ENCODE data around the gene CNGB1. TPM values are rescaled to one million over a fixed set of nuclear protein-coding genes. Genes with fewer than 3 reads are reported as not detected.

The CNGB1 gene
- polyA plus RNA-seq, 1 donor from 2014 or later, result 20.7 TPM

DNA sequence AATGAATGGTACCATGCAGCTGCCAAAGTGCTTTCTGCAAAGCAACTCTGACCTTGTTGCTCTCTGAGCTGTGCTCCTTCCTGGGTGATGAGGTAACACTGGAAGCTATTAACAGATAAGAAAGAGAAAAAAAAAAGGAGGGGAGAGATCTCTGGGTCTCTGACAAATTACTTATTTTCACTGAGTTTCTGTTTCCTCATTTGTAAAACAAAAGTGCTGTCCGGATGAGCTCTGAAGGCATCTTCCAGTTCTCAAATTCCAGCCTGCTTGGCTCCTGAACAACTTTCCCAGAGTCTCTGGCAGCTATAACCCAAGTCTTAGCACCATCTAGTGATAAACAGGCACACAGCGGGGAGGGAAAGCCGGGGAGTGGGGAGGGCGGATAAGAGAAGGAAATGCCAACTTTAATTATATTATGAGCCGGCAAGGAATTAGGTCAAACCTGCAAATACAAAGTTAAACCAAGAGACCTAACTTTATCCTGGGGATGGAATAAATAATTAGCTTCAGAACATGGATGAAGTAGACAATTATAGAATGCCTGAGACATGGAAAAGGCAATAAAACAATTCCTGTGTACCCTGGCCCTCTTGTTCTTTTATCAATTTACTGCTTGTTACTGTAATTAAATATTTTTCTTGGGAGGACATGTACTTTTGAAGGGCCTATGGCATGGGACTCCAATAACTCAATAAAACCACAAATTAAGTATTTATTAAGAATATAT lies 107.3 kb downstream of the CNGB1 start:
- Histone ChIP-seq H3K4me2 (ENCODE audit: low read length) (no peak overlapping the region), H3K27me3 (ENCODE audit: insufficient read depth, low read depth, low read length) (peaks cover 46% of the 10 kb centered on the region), H3K79me2 (replicated peaks; ENCODE audit: insufficient read depth, low read length) (no peaks in the 10 kb centered on the region), H3F3A (ENCODE audit: insufficient read depth, low read length, poor library complexity, severe bottlenecking) (no peaks in the 10 kb centered on the region), H3K27ac (ENCODE audit: low read length) (no peak overlapping the region), H3K9ac (ENCODE audit: low read length) (no peak overlapping the region), H3K36me3 (ENCODE audit: insufficient read depth, low read length) (no peaks in the 10 kb centered on the region), H3K9me3 (ENCODE audit: low read length) (no peaks in the 10 kb centered on the region), H3K9me2 (ENCODE audit: insufficient read depth, low read length) (no peaks in the 10 kb centered on the region), H3K4me3 (ENCODE audit: low read length) (no peak overlapping the region), H4K20me1 (ENCODE audit: insufficient read depth) (no peaks in the 10 kb centered on the region), H2AFZ (ENCODE audit: low read depth, low read length) (no peak overlapping the region)
- TF ChIP-seq EP300 (conservative IDR thresholded peaks at IDR 0.05; ENCODE audit: poor library complexity, severe bottlenecking) (no peak), EZH2 (IDR thresholded peaks at IDR 0.05; ENCODE audit: borderline replicate concordance, insufficient read depth, low read length, poor library complexity, severe bottlenecking) (no peak), TAF1 (IDR thresholded peaks at IDR 0.05; ENCODE audit: low read depth) (no peak), MXI1 (conservative IDR thresholded peaks at IDR 0.05; ENCODE audit: poor library complexity, severe bottlenecking) (no peak), RAD21 (conservative IDR thresholded peaks at IDR 0.05) (peak; percentile 80), SMC3 (conservative IDR thresholded peaks at IDR 0.05; ENCODE audit: poor library complexity) (peak; percentile 78)
- TF ChIP-seq, protein P1, sequence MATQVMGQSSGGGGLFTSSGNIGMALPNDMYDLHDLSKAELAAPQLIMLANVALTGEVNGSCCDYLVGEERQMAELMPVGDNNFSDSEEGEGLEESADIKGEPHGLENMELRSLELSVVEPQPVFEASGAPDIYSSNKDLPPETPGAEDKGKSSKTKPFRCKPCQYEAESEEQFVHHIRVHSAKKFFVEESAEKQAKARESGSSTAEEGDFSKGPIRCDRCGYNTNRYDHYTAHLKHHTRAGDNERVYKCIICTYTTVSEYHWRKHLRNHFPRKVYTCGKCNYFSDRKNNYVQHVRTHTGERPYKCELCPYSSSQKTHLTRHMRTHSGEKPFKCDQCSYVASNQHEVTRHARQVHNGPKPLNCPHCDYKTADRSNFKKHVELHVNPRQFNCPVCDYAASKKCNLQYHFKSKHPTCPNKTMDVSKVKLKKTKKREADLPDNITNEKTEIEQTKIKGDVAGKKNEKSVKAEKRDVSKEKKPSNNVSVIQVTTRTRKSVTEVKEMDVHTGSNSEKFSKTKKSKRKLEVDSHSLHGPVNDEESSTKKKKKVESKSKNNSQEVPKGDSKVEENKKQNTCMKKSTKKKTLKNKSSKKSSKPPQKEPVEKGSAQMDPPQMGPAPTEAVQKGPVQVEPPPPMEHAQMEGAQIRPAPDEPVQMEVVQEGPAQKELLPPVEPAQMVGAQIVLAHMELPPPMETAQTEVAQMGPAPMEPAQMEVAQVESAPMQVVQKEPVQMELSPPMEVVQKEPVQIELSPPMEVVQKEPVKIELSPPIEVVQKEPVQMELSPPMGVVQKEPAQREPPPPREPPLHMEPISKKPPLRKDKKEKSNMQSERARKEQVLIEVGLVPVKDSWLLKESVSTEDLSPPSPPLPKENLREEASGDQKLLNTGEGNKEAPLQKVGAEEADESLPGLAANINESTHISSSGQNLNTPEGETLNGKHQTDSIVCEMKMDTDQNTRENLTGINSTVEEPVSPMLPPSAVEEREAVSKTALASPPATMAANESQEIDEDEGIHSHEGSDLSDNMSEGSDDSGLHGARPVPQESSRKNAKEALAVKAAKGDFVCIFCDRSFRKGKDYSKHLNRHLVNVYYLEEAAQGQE (IDR thresholded peaks at IDR 0.05; ENCODE audit: borderline replicate concordance), result no peak
- TF ChIP-seq, protein P2, sequence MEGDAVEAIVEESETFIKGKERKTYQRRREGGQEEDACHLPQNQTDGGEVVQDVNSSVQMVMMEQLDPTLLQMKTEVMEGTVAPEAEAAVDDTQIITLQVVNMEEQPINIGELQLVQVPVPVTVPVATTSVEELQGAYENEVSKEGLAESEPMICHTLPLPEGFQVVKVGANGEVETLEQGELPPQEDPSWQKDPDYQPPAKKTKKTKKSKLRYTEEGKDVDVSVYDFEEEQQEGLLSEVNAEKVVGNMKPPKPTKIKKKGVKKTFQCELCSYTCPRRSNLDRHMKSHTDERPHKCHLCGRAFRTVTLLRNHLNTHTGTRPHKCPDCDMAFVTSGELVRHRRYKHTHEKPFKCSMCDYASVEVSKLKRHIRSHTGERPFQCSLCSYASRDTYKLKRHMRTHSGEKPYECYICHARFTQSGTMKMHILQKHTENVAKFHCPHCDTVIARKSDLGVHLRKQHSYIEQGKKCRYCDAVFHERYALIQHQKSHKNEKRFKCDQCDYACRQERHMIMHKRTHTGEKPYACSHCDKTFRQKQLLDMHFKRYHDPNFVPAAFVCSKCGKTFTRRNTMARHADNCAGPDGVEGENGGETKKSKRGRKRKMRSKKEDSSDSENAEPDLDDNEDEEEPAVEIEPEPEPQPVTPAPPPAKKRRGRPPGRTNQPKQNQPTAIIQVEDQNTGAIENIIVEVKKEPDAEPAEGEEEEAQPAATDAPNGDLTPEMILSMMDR (IDR thresholded peaks at IDR 0.05; ENCODE audit: poor library complexity, severe bottlenecking), result peak; percentile 68

DNA sequence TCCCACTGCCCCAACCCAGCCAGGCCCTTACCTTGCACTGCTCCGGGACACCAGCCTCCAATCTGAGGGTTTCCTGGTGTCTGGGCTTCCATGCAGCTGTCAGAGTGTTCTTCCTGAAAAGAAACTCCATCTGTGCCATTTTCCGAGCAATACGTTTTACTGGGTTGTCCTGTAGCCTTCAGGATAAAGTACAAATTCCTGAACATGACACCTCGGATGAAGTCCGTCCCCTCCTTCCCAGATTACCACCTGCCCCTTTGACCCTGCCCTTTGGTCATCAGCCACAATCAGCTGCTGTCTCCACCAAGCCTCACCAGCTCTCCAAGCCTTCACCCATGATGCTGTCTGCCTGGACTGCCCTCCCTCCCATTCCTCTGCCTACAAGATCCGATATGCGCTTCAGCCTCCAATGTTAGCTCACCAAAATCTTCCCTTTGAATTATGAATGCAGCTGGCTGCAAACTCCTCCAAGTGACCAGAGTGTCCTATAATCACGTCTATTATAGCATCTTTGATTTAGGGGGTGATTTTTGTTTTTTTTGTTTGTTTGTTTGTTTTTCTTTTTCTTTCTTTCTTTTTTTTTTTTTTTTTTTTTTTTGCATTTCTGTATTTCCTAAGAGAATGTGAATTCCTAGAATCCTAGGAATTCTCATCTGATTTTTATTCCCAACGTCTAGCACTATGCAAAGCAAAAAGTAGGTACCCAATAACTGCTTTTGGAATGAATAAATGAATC lies 108.1 kb downstream of the CNGB1 start:
- H2AFZ ChIP-seq (ENCODE audit: low read depth, low read length), result no peak overlapping the region
- H3F3A ChIP-seq (ENCODE audit: insufficient read depth, low read length, poor library complexity, severe bottlenecking), result no peaks in the 10 kb centered on the region
- no peaks in the 10 kb centered on the region for H3K9me2 ChIP-seq (ENCODE audit: insufficient read depth, low read length)
- TF ChIP-seq MXI1 (conservative IDR thresholded peaks at IDR 0.05; ENCODE audit: poor library complexity, severe bottlenecking) (no peak), SMC3 (conservative IDR thresholded peaks at IDR 0.05; ENCODE audit: poor library complexity) (no peak), EP300 (conservative IDR thresholded peaks at IDR 0.05; ENCODE audit: poor library complexity, severe bottlenecking) (no peak)
- TF ChIP-seq, protein P1 (IDR thresholded peaks at IDR 0.05; ENCODE audit: borderline replicate concordance), result no peak
- TF ChIP-seq, protein P2 (IDR thresholded peaks at IDR 0.05; ENCODE audit: poor library complexity, severe bottlenecking), result no peak
- H3K27me3 ChIP-seq (ENCODE audit: insufficient read depth, low read depth, low read length), result peaks cover 52% of the 10 kb centered on the region
- no peaks in the 10 kb centered on the region for H3K9me3 ChIP-seq (ENCODE audit: low read length)
- H3K79me2 ChIP-seq (replicated peaks; ENCODE audit: insufficient read depth, low read length), result no peaks in the 10 kb centered on the region
- no peak overlapping the region for H3K9ac ChIP-seq (ENCODE audit: low read length)
- no peak overlapping the region for H3K27ac ChIP-seq (ENCODE audit: low read length)
- no peaks in the 10 kb centered on the region for H3K36me3 ChIP-seq (ENCODE audit: insufficient read depth, low read length)
- H4K20me1 ChIP-seq (ENCODE audit: insufficient read depth), result no peaks in the 10 kb centered on the region
- H3K4me2 ChIP-seq (ENCODE audit: low read length), result no peak overlapping the region
- H3K4me3 ChIP-seq (ENCODE audit: low read length), result no peak overlapping the region

Measured in neural cell (in vitro differentiated cells).